ENCODE measurements around the gene TMEM8B.
"Not testable (repeated sequence)": the region's sequence is repeated elsewhere in the genome, so short reads cannot be mapped to it uniquely, and the experiment has no call there.

The TMEM8B gene

GRCh38 chr9:35909274-35909673, 80.2 kb downstream of the TMEM8B start, which contains the start of gene SPAAR:
TSS of gene SPAAR (plus strand) at chr9:35909490. CDS start at chr9:35910464, 974 bp downstream.
- no peak for TF ChIP-seq CTCF (IDR thresholded peaks at IDR 0.05; ENCODE audit: low read depth, low read length)
- peak within 1 kb of the TSS in 1 of 2 donors; percentile 40 for H3K4me3 ChIP-seq (replicated peaks in 1 of 2; ENCODE audit: low read depth in 2 of 2, low read length in 2 of 2)
- DNase-seq (ENCODE audit: low read depth in 2 of 2): no peak

- DNase-seq (ENCODE audit: low read depth in 2 of 2): peak; percentile 47 to 50
- TF ChIP-seq CTCF (IDR thresholded peaks at IDR 0.05; ENCODE audit: low read depth, low read length): no peak
- peak overlapping the region in 1 of 2 donors; percentile 40 for H3K4me3 ChIP-seq (replicated peaks in 1 of 2; ENCODE audit: low read depth in 2 of 2, low read length in 2 of 2)
These were observed 80.9 kb downstream of the TMEM8B start for GRCh38 chr9:35909687-35910612.

- DNase-seq (ENCODE audit: low read depth in 2 of 2): peak; percentile 79 to 83
- H3K4me3 ChIP-seq (replicated peaks in 1 of 2; ENCODE audit: low read depth in 2 of 2, low read length in 2 of 2): peak overlapping the region in 1 of 2 donors; percentile 40
- peak; percentile 70 for TF ChIP-seq CTCF (IDR thresholded peaks at IDR 0.05; ENCODE audit: low read depth, low read length)
These were observed 81.8 kb downstream of the TMEM8B start for GRCh38 chr9:35910613-35911359.

- peak overlapping the region in 1 of 2 donors; percentile 30 for H3K4me3 ChIP-seq (replicated peaks in 1 of 2; ENCODE audit: low read depth in 2 of 2, low read length in 2 of 2)
- DNase-seq (ENCODE audit: low read depth in 2 of 2): no peak
- TF ChIP-seq CTCF (IDR thresholded peaks at IDR 0.05; ENCODE audit: low read depth, low read length): no peak
These were observed 82.7 kb downstream of the TMEM8B start for GRCh38 chr9:35911690-35912089.

- DNase-seq (ENCODE audit: low read depth in 2 of 2): no peak
- no peak for TF ChIP-seq CTCF (IDR thresholded peaks at IDR 0.05; ENCODE audit: low read depth, low read length)
- H3K4me3 ChIP-seq (replicated peaks in 1 of 2; ENCODE audit: low read depth in 2 of 2, low read length in 2 of 2): peak overlapping the region in 1 of 2 donors; percentile 21
These were observed 83.9 kb downstream of the TMEM8B start for GRCh38 chr9:35912791-35913400.

GRCh38 chr9:35913429-35913828, 84.4 kb downstream of the TMEM8B start:
- not testable (repeated sequence) for DNase-seq (ENCODE audit: low read depth in 2 of 2); H3K4me3 ChIP-seq (replicated peaks in 1 of 2; ENCODE audit: low read depth in 2 of 2, low read length in 2 of 2)
